OCI-LY7 (cell line): ENCODE measurements around the gene PIK3AP1.

ENCODE experiments used
- EZH2phosphoT487 ChIP-seq: fragments of 200-600 bp; sonication (generic); IDR thresholded peaks from 2 replicates; pipeline ENCODE4 v1.6.1; 2018; ENCODE audit warnings: low read depth, borderline replicate concordance, mild to moderate bottlenecking, mixed run types, antibody characterized with exemption, low read length, moderate library complexity, mixed read lengths
- TF ChIP-seq, protein P1 (sequence below): fragments of 200-600 bp; sonication (generic); conservative IDR thresholded peaks from 2 replicates; pipeline ENCODE4 v1.5.1; 2014; ENCODE audit warnings: mild to moderate bottlenecking, antibody characterized with exemption, low read length, moderate library complexity, mixed read lengths

DNA sequence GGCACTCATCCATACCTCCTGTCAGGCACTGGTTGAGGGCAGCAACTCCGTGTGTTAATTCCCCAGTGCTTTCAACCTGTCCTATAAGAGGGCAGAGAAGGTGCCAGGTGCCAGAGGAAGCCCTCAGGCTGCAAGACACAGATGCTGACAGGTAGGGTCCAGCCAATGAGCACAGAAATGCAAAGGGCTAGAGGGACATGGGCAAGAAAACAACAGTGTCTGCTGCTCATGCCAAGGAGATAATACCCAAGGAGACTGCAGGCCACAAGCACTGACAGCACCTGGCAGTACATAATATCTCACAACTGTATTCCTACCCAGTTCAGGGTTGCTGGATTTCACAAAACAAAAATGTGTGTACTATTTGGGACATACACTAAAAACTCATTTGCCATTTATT, 95.1 kb downstream of the PIK3AP1 start:
- TF ChIP-seq, protein P1, sequence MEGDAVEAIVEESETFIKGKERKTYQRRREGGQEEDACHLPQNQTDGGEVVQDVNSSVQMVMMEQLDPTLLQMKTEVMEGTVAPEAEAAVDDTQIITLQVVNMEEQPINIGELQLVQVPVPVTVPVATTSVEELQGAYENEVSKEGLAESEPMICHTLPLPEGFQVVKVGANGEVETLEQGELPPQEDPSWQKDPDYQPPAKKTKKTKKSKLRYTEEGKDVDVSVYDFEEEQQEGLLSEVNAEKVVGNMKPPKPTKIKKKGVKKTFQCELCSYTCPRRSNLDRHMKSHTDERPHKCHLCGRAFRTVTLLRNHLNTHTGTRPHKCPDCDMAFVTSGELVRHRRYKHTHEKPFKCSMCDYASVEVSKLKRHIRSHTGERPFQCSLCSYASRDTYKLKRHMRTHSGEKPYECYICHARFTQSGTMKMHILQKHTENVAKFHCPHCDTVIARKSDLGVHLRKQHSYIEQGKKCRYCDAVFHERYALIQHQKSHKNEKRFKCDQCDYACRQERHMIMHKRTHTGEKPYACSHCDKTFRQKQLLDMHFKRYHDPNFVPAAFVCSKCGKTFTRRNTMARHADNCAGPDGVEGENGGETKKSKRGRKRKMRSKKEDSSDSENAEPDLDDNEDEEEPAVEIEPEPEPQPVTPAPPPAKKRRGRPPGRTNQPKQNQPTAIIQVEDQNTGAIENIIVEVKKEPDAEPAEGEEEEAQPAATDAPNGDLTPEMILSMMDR: no peak
- no peak for TF ChIP-seq EZH2phosphoT487
